ENCODE results near the gene PPARA. TPM values are rescaled to one million over a fixed set of nuclear protein-coding genes. Genes with fewer than 3 reads are reported as not detected.

Gene PPARA
- polyA plus RNA-seq, 3 donors: 3.7 to 6.3 (median 4.9) TPM

- H3K4me3 ChIP-seq (replicated peaks in 1 of 3; ENCODE audit: low read depth in 2 of 3, low read length in 3 of 3): no peak overlapping the region
- no peaks in the 10 kb centered on the region for H3K79me2 ChIP-seq (ENCODE audit: insufficient read depth, low read length)
- H3K4me2 ChIP-seq (replicated peaks; ENCODE audit: extremely low read depth, low read length, poor library complexity, severe bottlenecking): no peak overlapping the region
- H3K36me3 ChIP-seq (replicated peaks in 1 of 2; ENCODE audit: control insufficient read depth in 1 of 2, insufficient read depth in 2 of 2, low read length in 2 of 2): peaks cover 7 to 55% of the 10 kb centered on the region in 2 donors
- H3K27me3 ChIP-seq (ENCODE audit: control insufficient read depth in 2 of 2, insufficient read depth in 2 of 2, low read length in 2 of 2): no peaks in the 10 kb centered on the region
- no peaks in the 10 kb centered on the region for H4K20me1 ChIP-seq (ENCODE audit: insufficient read depth, low read length)
- no peak overlapping the region for H2AFZ ChIP-seq (ENCODE audit: insufficient read depth, low read depth, low read length, poor library complexity, severe bottlenecking)
- H3K36me3 Mint-ChIP-seq: peaks cover 56 to 71% of the 10 kb centered on the region in 2 donors
- H3K4me1 Mint-ChIP-seq: peaks cover 3% of the 10 kb centered on the region
- peaks cover 29 to 35% of the 10 kb centered on the region in 2 donors for H3K9me3 ChIP-seq (replicated peaks in 1 of 2; ENCODE audit: control insufficient read depth in 1 of 2, insufficient read depth in 1 of 2, low read length in 2 of 2)
- no peak overlapping the region for H3K4me3 Mint-ChIP-seq
- DNase-seq: no peak
- no peaks in the 10 kb centered on the region for H3K4me1 ChIP-seq (ENCODE audit: control insufficient read depth in 1 of 2, insufficient read depth in 2 of 2, low read length in 2 of 2)
- H3K9me3 Mint-ChIP-seq: peaks cover 24 to 45% (median 39%) of the 10 kb centered on the region in 7 donors
- no peak overlapping the region for H3K27ac ChIP-seq (ENCODE audit: low read depth in 1 of 2, low read length in 2 of 2)
- no peak overlapping the region for H3K27ac Mint-ChIP-seq
- no peak for TF ChIP-seq CTCF (IDR thresholded peaks at IDR 0.05)
- peaks cover 0 to 3% (median 1%) of the 10 kb centered on the region in 3 donors for H3K27me3 Mint-ChIP-seq (ENCODE audit: low read depth in 3 of 3)
- intact Hi-C loops (cut with micrococcal nuclease): no loop called here
- 100% methylated on average over 1 of the region's 4 CpGs for WGBS (ENCODE audit: insufficient coverage)
- no peak overlapping the region for H3K9ac ChIP-seq (ENCODE audit: insufficient read depth, low read length, poor library complexity, severe bottlenecking)
Observed at GRCh38 chr22:46178755-46179505, 28.6 kb downstream of the PPARA start.

- Histone ChIP-seq H3K27ac (ENCODE audit: low read depth in 1 of 2, low read length in 2 of 2) (no peak overlapping the region), H4K20me1 (ENCODE audit: insufficient read depth, low read length) (no peaks in the 10 kb centered on the region), H3K79me2 (ENCODE audit: insufficient read depth, low read length) (no peaks in the 10 kb centered on the region), H3K9me3 (replicated peaks in 1 of 2; ENCODE audit: control insufficient read depth in 1 of 2, insufficient read depth in 1 of 2, low read length in 2 of 2) (peaks cover 29 to 35% of the 10 kb centered on the region in 2 donors), H3K36me3 (replicated peaks in 1 of 2; ENCODE audit: control insufficient read depth in 1 of 2, insufficient read depth in 2 of 2, low read length in 2 of 2) (peaks cover 7 to 55% of the 10 kb centered on the region in 2 donors), H3K4me3 (replicated peaks in 1 of 3; ENCODE audit: low read depth in 2 of 3, low read length in 3 of 3) (no peak overlapping the region), H3K4me2 (replicated peaks; ENCODE audit: extremely low read depth, low read length, poor library complexity, severe bottlenecking) (no peak overlapping the region), H3K4me1 (ENCODE audit: control insufficient read depth in 1 of 2, insufficient read depth in 2 of 2, low read length in 2 of 2) (no peaks in the 10 kb centered on the region), H3K27me3 (ENCODE audit: control insufficient read depth in 2 of 2, insufficient read depth in 2 of 2, low read length in 2 of 2) (no peaks in the 10 kb centered on the region), H3K9ac (ENCODE audit: insufficient read depth, low read length, poor library complexity, severe bottlenecking) (no peak overlapping the region), H2AFZ (ENCODE audit: insufficient read depth, low read depth, low read length, poor library complexity, severe bottlenecking) (no peak overlapping the region)
- Mint-ChIP-seq H3K36me3 (peaks cover 56 to 72% of the 10 kb centered on the region in 2 donors), H3K27me3 (ENCODE audit: low read depth in 3 of 3) (peaks cover 0 to 3% (median 1%) of the 10 kb centered on the region in 3 donors), H3K9me3 (peaks cover 24 to 45% (median 37%) of the 10 kb centered on the region in 7 donors), H3K4me1 (peaks cover under 1% of the 10 kb centered on the region), H3K4me3 (no peak overlapping the region), H3K27ac (no peak overlapping the region)
- no peak for TF ChIP-seq CTCF (IDR thresholded peaks at IDR 0.05)
- intact Hi-C loops (cut with micrococcal nuclease): no loop called here
- DNase-seq: no peak
- WGBS (ENCODE audit: insufficient coverage): no CpG with 5 or more reads among the region's 1 CpG
Observed at GRCh38 chr22:46179748-46180147, 29.4 kb downstream of the PPARA start.
